Measurements from ENCODE around the gene METTL15. TPM values are rescaled to one million over a fixed set of nuclear protein-coding genes. Genes with fewer than 3 reads are reported as not detected.
"Not testable (repeated sequence)": the region's sequence is repeated elsewhere in the genome, so short reads cannot be mapped to it uniquely, and the experiment has no call there.

The METTL15 gene, protein sequence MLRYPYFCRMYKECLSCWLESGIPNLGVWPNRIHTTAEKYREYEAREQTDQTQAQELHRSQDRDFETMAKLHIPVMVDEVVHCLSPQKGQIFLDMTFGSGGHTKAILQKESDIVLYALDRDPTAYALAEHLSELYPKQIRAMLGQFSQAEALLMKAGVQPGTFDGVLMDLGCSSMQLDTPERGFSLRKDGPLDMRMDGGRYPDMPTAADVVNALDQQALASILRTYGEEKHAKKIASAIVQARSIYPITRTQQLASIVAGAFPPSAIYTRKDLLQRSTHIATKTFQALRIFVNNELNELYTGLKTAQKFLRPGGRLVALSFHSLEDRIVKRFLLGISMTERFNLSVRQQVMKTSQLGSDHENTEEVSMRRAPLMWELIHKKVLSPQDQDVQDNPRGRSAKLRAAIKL
- total RNA-seq, result 10 to 100 TPM; 12.3 to 12.4 TPM

GRCh38 chr11:28107750-28108618 lies at the start of gene METTL15, which contains the start of gene KIF18A:
TSS of gene METTL15 (plus strand) at chr11:28108388. CDS start at chr11:28113335, 4,947 bp downstream.
TSS of gene KIF18A (minus strand) at chr11:28108156. CDS start at chr11:28097947, 10,209 bp downstream.
- H3K27me3 Mint-ChIP-seq, result no peaks in the 10 kb centered on the region
- H3K9me3 Mint-ChIP-seq, result no peaks in the 10 kb centered on the region
- H3K27ac Mint-ChIP-seq, result peak within 1 kb of the TSS; percentile 98
- POLR2A ChIA-PET, result interaction anchor here (1.0 to 2.6 kb wide), 12 partner anchors 11 to 603 kb away, joined by 3 to 14 read pairs (median 4); no protein-coding TSS in a partner anchor
- peak within 1 kb of the TSS; percentile 98 for H3K4me3 Mint-ChIP-seq
- peaks cover 27% of the 10 kb centered on the region for H3K36me3 Mint-ChIP-seq (ENCODE audit: low read depth)
- peak; percentile 99 for DNase-seq
- CTCF ChIA-PET, result interaction anchor here (0.6 to 1.0 kb wide), 3 partner anchors 11 to 31 kb away, joined by 3 read pairs; no protein-coding TSS in a partner anchor
- H3K4me1 Mint-ChIP-seq, result peaks cover 61% of the 10 kb centered on the region

GRCh38 chr11:28071305-28071704 lies 36.9 kb upstream of the METTL15 start:
- no peaks in the 10 kb centered on the region for H3K4me1 Mint-ChIP-seq
- no peak overlapping the region for H3K27ac Mint-ChIP-seq
- DNase-seq, result no peak
- H3K36me3 Mint-ChIP-seq (ENCODE audit: low read depth), result peaks cover 39% of the 10 kb centered on the region
- no peaks in the 10 kb centered on the region for H3K9me3 Mint-ChIP-seq
- H3K27me3 Mint-ChIP-seq, result no peaks in the 10 kb centered on the region
- ChIA-PET POLR2A (no interaction called here), CTCF (no interaction called here)
- H3K4me3 Mint-ChIP-seq, result no peak overlapping the region

GRCh38 chr11:28072321-28072720 lies 35.9 kb upstream of the METTL15 start:
- H3K4me3 Mint-ChIP-seq, result no peak overlapping the region
- ChIA-PET POLR2A (no interaction called here), CTCF (interaction anchor here (0.7 kb wide), 1 partner anchor 421 kb away, joined by 3 read pairs; no protein-coding TSS in a partner anchor)
- H3K9me3 Mint-ChIP-seq, result no peaks in the 10 kb centered on the region
- no peaks in the 10 kb centered on the region for H3K27me3 Mint-ChIP-seq
- no peak overlapping the region for H3K27ac Mint-ChIP-seq
- DNase-seq, result no peak
- H3K4me1 Mint-ChIP-seq, result no peaks in the 10 kb centered on the region
- peaks cover 39% of the 10 kb centered on the region for H3K36me3 Mint-ChIP-seq (ENCODE audit: low read depth)

DNA sequence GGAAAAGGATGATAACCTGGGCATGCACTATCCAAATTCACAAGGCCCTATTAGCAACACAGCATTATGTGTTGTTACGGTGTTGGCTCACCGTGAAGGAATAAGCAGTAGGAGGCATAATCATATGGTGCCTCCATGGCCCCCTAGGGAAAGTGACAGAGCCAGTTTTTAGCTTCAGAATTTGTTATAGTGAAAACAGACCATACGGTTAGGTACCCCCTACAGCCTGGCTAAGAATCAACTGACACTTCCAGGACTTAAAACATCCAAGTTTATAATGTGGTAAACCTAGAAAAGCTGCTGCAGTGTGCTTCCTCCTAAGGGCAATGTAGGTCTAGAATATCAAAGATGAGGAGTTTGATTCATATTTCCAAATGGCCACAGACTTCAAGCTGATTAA lies 30.7 kb upstream of the METTL15 start:
- DNase-seq, result no peak
- Mint-ChIP-seq H3K36me3 (ENCODE audit: low read depth) (peaks cover 39% of the 10 kb centered on the region), H3K27ac (no peak overlapping the region)

DNA sequence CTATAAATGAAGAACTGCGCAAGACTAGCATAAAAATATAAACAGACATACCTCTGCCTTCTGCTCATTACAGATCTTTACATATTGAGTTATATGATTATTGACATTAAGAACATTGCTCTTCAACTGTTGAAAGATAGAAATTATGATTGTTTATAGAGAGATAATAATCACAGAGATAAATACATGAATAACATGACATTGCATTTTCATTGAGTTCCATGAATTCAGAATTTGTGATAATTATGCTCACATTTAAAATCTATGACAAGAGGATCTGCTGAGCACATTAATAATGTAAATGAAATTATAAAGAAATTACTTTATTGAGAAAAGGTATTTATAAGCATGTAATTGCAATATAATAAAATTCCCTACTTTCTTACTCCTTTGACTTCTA lies 25.1 kb upstream of the METTL15 start:
- peaks cover 41% of the 10 kb centered on the region for H3K36me3 Mint-ChIP-seq (ENCODE audit: low read depth)
- H3K9me3 Mint-ChIP-seq, result no peaks in the 10 kb centered on the region
- POLR2A ChIA-PET, result no interaction called here
- H3K4me3 Mint-ChIP-seq, result no peak overlapping the region
- DNase-seq, result no peak
- no peaks in the 10 kb centered on the region for H3K4me1 Mint-ChIP-seq
- CTCF ChIA-PET, result no interaction called here
- H3K27me3 Mint-ChIP-seq, result no peaks in the 10 kb centered on the region
- no peak overlapping the region for H3K27ac Mint-ChIP-seq

More for the DNA sequence above, 30.7 kb upstream of the METTL15 start:
- CTCF ChIA-PET, result no interaction called here
- Mint-ChIP-seq H3K27me3 (no peaks in the 10 kb centered on the region), H3K4me3 (no peak overlapping the region), H3K9me3 (no peaks in the 10 kb centered on the region), H3K4me1 (no peaks in the 10 kb centered on the region)
- POLR2A ChIA-PET, result interaction anchor here (3.2 kb wide), 1 partner anchor 30 kb away, joined by 13 read pairs; the partner anchor contains the start of genes KIF18A and METTL15

GRCh38 chr11:28086569-28086968 lies 21.6 kb upstream of the METTL15 start:
- Mint-ChIP-seq H3K4me3 (no peak overlapping the region), H3K27me3 (no peaks in the 10 kb centered on the region), H3K4me1 (no peaks in the 10 kb centered on the region), H3K36me3 (ENCODE audit: low read depth) (peaks cover 35% of the 10 kb centered on the region), H3K9me3 (no peaks in the 10 kb centered on the region), H3K27ac (no peak overlapping the region)
- POLR2A ChIA-PET, result no interaction called here
- DNase-seq, result no peak
- CTCF ChIA-PET, result interaction anchor here (0.7 kb wide), 1 partner anchor 50 kb away, joined by 3 read pairs; no protein-coding TSS in a partner anchor

GRCh38 chr11:28087192-28087591 lies 21.0 kb upstream of the METTL15 start:
- CTCF ChIA-PET, result interaction anchor here (0.7 kb wide), 1 partner anchor 51 kb away, joined by 3 read pairs; no protein-coding TSS in a partner anchor
- H3K4me3 Mint-ChIP-seq, H3K27me3 Mint-ChIP-seq, H3K9me3 Mint-ChIP-seq, POLR2A ChIA-PET, DNase-seq, H3K4me1 Mint-ChIP-seq, H3K27ac Mint-ChIP-seq: not testable (repeated sequence)
- peaks cover 29% of the 10 kb centered on the region for H3K36me3 Mint-ChIP-seq (ENCODE audit: low read depth)

- H3K4me1 Mint-ChIP-seq, H3K4me3 Mint-ChIP-seq, H3K27me3 Mint-ChIP-seq, CTCF ChIA-PET, H3K9me3 Mint-ChIP-seq, DNase-seq, POLR2A ChIA-PET, H3K27ac Mint-ChIP-seq: not testable (repeated sequence)
- peaks cover 27% of the 10 kb centered on the region for H3K36me3 Mint-ChIP-seq (ENCODE audit: low read depth)
Measured at GRCh38 chr11:28087693-28088092, 20.5 kb upstream of the METTL15 start.

- no peaks in the 10 kb centered on the region for H3K9me3 Mint-ChIP-seq
- no peak for DNase-seq
- no peak overlapping the region for H3K4me3 Mint-ChIP-seq
- H3K4me1 Mint-ChIP-seq, result no peaks in the 10 kb centered on the region
- CTCF ChIA-PET, result no interaction called here
- POLR2A ChIA-PET, result interaction anchor here (0.9 kb wide), 1 partner anchor 18 kb away, joined by 6 read pairs; the partner anchor contains the start of gene KIF18A
- peaks cover 31% of the 10 kb centered on the region for H3K36me3 Mint-ChIP-seq (ENCODE audit: low read depth)
- H3K27me3 Mint-ChIP-seq, result no peaks in the 10 kb centered on the region
- no peak overlapping the region for H3K27ac Mint-ChIP-seq
Measured at GRCh38 chr11:28089378-28089777, 18.8 kb upstream of the METTL15 start.

- POLR2A ChIA-PET, result interaction anchor here (0.9 kb wide), 1 partner anchor 17 kb away, joined by 6 read pairs; the partner anchor contains the start of gene KIF18A
- H3K27me3 Mint-ChIP-seq, result no peaks in the 10 kb centered on the region
- H3K4me3 Mint-ChIP-seq, result no peak overlapping the region
- peaks cover 1% of the 10 kb centered on the region for H3K4me1 Mint-ChIP-seq
- no peaks in the 10 kb centered on the region for H3K9me3 Mint-ChIP-seq
- H3K36me3 Mint-ChIP-seq (ENCODE audit: low read depth), result peaks cover 35% of the 10 kb centered on the region
- CTCF ChIA-PET, result no interaction called here
- H3K27ac Mint-ChIP-seq, result no peak overlapping the region
- no peak for DNase-seq
Measured at GRCh38 chr11:28090052-28090749, 18.0 kb upstream of the METTL15 start.

DNA sequence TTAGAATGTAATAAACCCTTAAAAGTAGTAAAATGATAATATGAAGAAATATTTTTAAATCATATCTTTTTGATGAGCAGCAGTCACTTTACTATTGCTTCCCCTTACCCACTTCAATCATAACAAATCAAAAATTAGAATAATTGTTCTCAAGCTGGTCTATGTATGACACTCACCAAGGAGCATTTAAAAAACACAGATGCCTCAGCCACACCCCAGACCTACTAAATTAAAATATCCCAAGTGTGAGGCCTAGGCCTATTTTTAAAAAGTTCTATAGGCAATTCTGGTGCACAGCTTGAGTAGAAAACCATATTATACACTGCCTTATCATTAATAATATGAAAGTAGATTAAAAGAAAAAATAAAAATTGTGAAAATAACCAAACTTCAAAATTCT lies 15.4 kb upstream of the METTL15 start:
- Mint-ChIP-seq H3K9me3 (no peaks in the 10 kb centered on the region), H3K27me3 (no peaks in the 10 kb centered on the region), H3K4me3 (no peak overlapping the region), H3K36me3 (ENCODE audit: low read depth) (peaks cover 44% of the 10 kb centered on the region), H3K4me1 (peaks cover 4% of the 10 kb centered on the region), H3K27ac (no peak overlapping the region)
- ChIA-PET POLR2A (interaction anchor here (1.4 kb wide), 1 partner anchor 15 kb away, joined by 3 read pairs; the partner anchor contains the start of genes KIF18A and METTL15), CTCF (interaction anchor here (0.6 kb wide), 1 partner anchor 45 kb away, joined by 3 read pairs; no protein-coding TSS in a partner anchor)
- no peak for DNase-seq

- H3K27me3 Mint-ChIP-seq, result no peaks in the 10 kb centered on the region
- H3K36me3 Mint-ChIP-seq (ENCODE audit: low read depth), result peaks cover 51% of the 10 kb centered on the region
- peaks cover 18% of the 10 kb centered on the region for H3K4me1 Mint-ChIP-seq
- ChIA-PET CTCF (no interaction called here), POLR2A (interaction anchor here (3.6 kb wide), 1 partner anchor 10 kb away, joined by 14 read pairs; the partner anchor contains the start of genes KIF18A and METTL15)
- H3K4me3 Mint-ChIP-seq, result no peak overlapping the region
- no peak for DNase-seq
- no peak overlapping the region for H3K27ac Mint-ChIP-seq
- H3K9me3 Mint-ChIP-seq, result no peaks in the 10 kb centered on the region
Measured at GRCh38 chr11:28098257-28098656, 9.9 kb upstream of the METTL15 start.

All from activated CD4-positive, alpha-beta memory T cell treated with anti-CD3 and anti-CD28 coated beads, Interleukin-2, amount 10 ng/mL, durations not matched to agents 7 days and 5 days (primary cell).